SK-N-SH treated with all-trans-retinoic acid at 6 μM for 48 hours (cell line): ENCODE measurements around the gene CMTR1.

ENCODE experiments used
- ESRRG ChIP-seq: fragments of 250-450 bp; sonication (Bioruptor Pico); IDR thresholded peaks from 2 replicates; pipeline ENCODE4 v1.6.1; 2021; ENCODE audit warnings: mild to moderate bottlenecking
- PATZ1 ChIP-seq: fragments of 250-450 bp; sonication (Bioruptor Pico); IDR thresholded peaks from 2 replicates; pipeline ENCODE4 v1.8.0; 2020; ENCODE audit warnings: mild to moderate bottlenecking, moderate library complexity, borderline replicate concordance
- ZC3H10 ChIP-seq: fragments of 250-450 bp; sonication (Bioruptor Pico); IDR thresholded peaks from 2 replicates; pipeline ENCODE4 v1.5.1; 2021; ENCODE audit warnings: mild to moderate bottlenecking, moderate library complexity
- ZNF70 ChIP-seq: fragments of 450-650 bp; formaldehyde crosslinking; IDR thresholded peaks from 2 replicates; pipeline ENCODE4 v1.5.0; 2020; ENCODE audit warnings: mild to moderate bottlenecking, moderate library complexity

- TF ChIP-seq ZC3H10 (CRISPR knock-in tag) = no peak
- no peak for TF ChIP-seq PATZ1 (CRISPR knock-in tag)
- TF ChIP-seq ESRRG = no peak
- no peak for TF ChIP-seq ZNF70 (CRISPR knock-in tag)
Measured at GRCh38 chr6:37503309-37503965, 70.4 kb downstream of the CMTR1 start.
